ENCODE measurements around the gene EOGT.

The EOGT gene

DNA sequence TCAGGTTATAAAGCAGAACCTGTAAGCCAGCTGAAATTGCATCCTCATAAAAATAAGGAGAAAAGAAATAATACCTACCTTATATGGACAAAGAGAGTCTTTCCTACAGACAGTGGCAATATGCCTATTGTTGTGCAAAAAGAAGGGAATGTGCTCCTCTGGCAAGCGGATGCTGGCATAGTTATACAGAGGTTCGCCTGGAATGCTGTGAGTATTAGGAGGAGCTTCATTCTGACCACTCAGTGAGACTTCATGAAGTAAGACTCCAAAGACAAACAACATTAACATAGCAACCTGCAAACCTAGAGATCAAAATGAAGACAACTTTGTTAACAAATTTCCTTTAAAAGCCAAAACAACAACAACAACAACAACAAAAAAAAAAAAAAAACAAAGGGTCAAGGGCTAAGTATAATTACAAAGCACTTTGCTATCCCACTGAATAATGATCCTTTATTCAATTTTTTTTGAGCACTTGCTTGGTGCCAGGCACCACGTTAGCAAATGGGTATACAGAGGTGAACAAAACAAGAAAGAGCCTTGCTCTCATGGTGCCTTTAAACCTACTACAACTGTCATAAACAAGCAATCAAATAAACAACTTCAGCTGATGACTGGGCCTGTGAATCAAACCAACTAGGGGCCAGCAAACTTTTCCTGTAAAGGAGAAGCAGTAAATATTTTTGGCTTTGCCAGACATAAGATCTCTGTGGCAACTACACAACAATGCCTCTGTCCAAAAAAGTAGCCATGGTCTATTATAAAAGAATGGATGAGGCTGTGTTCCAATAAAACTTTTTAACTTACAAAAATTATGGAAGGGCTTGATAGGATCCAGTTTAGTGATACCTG lies 3.7 kb downstream of the EOGT start:
- DNase-seq (ENCODE audit: low spot score): no peak

DNA sequence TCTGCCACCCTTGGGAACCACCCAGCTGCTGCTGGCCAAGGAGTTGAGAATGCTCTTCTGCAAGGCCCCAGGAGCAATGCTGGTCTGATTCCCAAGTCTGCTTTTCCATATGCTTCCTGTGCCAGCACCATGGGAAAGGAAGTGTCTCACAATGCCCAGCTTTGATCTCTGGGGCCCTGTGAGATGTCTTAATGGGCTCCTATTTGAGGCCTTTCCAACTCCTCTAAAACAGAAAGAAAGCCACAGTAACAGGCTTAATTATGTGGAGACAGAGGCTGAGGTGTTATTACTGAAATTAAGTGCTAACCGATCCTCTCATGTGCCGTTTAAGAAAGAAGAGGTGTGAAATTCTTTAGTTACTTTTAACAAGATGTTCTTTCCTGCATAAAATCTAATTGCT lies 4.5 kb downstream of the EOGT start:
- DNase-seq (ENCODE audit: low spot score): no peak

DNA sequence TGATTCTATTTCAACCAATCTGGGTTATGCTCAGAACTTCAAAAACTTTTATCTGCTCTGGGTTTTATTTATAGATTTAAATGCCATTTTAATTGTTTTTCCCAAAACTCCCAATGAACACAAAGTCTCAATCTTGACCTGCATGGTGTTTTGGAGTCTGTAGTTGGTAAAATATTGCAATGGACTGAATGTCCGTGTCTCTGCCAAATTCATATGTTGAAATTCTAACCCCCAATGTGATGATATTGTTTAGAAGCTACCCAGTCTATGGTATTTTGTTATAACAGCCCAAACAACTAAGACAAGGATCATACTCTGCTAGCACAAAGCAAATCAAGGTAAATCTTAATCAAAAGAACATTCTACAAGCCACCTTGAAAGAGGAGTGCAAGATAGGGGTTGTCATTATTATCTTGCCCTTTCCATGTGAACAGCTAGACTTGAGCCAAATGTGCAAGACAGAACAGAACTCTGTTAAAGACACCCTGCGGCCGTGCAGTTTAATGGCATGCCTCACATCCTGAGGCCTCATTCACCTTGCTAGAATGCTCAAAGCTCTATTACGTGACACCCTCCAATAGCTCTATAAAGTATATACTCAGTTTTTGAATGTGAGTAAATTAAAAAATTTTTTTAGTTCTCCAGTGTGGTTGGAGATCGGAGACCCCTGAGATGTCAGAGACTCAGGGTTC lies 7.5 kb downstream of the EOGT start:
- DNase-seq (ENCODE audit: low spot score): no peak

DNA sequence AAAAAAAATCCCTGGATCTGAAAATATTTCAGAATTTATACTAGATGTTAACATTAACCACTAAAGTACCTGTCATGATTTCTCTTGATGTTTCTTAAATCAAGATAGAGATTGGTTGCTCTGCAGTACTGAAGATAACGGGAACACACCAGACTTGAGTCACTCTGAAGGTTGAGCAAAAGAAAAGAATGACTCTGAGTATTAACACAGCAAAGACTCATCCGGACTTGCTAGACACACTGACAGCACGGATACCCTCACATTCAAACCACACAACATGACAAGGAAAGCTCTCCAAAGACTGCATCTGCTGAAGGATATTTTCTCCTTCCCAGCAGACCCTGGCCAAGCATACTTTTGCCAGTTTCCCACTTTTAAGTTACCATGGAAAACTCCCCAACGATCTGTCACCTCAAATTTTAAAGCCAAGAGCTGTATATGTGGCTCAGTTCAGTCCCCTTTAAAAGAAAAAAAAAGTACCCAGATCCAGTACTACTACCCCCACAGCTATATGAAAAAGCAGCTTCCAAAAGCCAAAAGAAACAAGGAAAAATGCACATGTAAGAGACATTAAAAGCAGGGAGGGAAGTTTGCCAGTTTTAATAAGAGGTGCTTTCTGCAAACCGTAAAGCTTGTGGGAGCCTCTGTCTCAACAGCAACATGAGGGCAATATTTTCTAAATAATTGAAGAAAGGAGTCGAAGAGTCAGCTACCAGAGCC lies 8.3 kb downstream of the EOGT start:
- no peak for DNase-seq (ENCODE audit: low spot score)

DNA sequence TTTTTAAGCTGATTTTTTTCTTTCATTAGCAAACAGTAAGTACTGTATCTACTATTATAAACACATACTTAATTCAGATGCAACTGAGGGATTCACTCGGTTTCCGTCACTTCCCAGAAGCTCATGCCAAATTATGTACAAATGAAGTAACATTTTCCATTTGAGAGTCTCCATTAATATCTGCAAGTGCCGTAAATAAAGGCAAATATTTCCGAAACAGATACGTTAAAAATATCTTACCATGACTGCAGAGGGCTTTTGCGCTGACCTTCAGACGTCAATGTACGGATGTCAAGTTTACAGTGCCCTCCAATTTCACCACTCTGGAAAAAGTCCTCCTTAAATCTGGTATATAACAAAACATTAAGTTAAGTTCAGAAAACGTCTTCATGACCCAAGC lies 9.3 kb downstream of the EOGT start:
- no peak for DNase-seq (ENCODE audit: low spot score)

DNA sequence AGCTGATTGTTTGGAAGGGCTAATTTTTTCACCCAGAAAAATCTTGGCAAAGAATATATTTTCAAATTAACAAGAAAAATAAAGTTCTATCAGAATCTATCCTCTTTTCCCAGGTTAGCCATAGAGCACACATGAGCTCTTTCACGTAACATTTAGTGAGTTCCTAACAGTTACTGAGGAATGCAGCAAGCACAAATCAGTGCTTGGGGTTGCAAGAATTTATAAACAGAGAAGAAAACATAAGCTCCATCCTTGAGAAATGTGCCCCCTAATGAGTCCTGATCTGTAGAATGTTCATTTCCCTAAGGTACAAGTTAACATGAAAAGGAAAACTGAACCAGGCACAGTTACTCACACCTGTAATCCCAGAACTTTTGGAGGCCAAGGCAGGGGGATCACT lies 13.9 kb downstream of the EOGT start:
- no peak for DNase-seq (ENCODE audit: low spot score)

DNA sequence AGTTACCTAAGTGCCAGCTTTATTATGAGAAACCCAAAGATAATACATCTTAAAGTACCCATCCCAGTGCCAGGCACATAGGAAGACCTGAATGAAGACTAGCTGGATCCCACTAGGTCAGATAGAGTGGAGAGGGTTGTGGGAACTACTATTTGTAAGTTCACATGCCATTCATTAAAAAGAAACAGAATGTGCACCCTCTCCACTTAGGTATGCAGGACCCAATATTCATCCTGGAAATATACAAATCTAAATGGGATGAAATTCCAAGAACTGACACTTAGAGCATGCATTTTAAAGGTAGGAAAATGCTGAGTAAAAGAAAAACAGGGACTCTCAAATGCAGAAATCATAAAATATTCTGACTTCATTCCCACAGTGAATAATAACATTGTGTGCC lies 14.3 kb downstream of the EOGT start:
- DNase-seq (ENCODE audit: low spot score): no peak

DNA sequence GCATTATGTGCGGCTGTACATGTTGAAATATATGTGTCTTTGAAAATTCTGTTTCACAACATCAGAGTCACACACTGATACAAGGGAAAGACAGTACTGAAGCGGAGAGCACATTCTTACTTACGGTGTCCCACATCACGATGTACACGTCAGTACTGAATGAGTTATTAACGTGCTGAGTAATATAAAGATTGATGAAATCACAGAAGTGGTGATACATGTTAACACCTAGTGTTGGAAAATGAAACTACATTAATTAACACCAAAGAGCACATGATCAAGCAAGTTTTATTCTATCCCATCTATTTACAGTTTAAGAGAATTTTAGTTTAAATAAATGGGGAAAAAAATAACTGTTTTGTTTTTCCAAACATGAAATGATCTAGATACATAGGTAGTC lies 15.6 kb downstream of the EOGT start:
- no peak for DNase-seq (ENCODE audit: low spot score)

DNA sequence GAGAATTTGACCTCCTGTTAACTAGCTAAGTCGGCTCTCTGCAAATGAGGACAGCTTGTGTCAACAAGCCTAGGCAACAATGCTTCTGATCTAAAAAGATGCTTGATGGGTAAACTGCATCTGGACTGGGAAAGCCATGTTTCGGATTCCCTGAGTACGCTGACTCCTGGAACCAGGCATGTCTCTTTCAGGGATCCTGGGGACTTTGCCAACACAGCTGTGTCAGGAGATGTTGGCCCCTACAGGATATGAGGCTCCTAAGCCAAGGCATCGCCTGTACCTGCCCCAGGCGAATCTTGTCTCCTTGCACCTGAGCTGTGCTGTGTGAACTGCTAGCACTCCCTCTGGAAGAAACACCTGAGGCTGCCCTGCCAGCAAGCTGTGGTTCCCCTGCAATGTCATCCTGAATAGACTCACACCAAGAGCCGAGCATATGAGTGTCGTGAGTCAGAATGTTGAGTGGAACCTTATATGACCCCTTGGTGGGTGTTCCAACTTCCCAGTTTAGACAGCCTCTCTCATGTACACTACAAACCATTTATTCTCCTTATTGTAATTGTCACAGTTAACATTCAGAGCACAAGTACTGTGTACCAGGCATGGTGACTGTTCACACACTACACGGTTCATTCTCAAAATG lies 17.0 kb downstream of the EOGT start:
- DNase-seq (ENCODE audit: low spot score): no peak

DNA sequence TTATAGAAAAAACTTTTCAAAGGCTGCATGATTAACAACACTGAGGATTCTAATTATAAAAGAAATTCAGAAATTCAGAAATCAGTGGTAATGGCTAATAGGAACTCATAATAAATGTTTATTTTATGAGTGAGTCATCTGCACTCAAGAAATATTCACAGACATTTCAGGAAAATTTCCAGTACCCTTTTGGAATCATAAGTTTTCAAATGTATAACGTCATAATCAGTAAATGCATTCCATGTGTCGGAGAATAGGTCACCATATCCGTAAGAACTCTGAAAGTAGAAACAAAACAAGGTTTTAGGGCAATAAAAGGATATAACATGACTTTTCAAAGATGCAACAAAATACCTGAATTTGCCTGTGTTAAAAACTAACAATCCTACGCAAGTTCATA lies 24.7 kb downstream of the EOGT start:
- DNase-seq (ENCODE audit: low spot score): no peak

DNA sequence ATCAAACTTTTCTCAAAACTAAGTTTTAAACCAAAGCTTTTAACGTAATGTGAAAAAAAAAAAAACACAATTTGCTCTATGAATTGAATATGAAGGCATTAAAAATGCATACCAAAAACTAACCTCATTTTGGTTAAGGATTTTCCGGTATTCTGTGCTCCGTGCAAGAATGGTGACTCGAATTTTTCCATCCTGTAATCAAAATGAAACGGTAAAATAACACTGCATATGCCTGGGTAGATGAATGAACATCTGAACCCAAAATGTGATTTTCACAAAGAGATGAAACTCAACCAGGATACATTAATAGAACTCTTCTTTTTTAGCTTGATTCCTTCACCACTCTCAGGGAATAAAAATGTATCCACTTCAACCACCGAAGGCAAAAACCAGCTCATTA lies 26.2 kb downstream of the EOGT start:
- no peak for DNase-seq (ENCODE audit: low spot score)

DNA sequence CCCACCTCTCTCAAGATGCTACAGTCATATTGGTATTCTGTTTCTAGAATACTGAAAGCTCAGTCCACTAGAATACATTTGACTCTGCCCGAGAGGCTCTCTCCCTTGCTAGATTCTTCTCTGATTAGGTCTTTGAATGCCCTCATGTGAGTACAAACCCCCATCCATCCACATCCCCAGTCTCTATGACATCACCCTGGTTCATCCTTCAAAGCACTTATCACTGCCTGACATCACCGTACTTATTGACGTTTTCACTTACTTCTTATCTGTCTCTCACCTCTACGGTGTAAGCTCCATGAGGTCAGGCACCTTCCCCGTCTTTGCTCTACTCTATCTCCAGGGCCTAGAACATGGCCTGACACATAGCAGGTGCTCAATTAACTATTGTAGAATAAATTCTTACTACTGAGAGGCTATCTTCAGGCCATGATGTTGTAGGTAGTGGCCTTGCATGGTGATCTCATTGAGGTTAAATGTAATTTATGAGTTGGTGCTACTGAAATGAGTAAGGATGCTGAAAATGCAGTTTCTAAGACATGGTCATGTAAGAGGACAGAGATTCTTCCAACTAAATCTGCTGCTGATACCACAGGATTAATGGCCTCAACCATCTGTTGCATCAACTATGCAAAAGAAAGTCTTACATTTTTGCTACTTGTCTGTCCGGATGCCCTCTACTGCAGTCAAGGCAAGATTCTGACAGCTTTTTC lies 26.8 kb downstream of the EOGT start:
- DNase-seq (ENCODE audit: low spot score): no peak

DNA sequence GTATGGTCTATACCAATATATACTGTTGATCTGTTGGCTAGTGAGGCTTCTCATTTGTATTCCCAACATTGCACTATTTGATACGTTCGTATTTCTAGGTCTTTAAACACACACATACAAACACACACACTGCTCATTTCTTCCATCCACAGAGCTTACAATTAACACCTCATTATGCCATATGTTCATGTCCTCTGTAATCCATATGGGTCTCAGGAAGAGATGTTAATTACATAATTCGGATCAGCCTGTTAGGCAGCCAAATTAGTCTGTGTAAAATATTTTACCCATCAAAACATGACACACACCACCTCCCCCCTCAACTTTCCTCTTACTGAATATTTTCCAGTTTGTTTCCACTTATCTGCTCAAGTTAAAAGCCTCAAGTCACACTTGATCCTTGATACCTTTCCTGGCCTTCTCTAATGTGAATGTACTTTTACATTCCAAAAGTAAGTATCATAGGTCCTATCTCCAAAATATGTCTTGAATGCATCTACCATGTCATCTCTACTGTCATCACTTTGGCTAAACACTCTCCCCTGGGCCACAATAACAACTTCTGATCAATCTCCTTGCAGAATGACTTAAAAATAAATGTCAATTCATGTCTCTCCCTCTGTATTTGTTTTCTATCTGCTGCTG lies 28.2 kb downstream of the EOGT start:
- DNase-seq (ENCODE audit: low spot score): no peak

DNA sequence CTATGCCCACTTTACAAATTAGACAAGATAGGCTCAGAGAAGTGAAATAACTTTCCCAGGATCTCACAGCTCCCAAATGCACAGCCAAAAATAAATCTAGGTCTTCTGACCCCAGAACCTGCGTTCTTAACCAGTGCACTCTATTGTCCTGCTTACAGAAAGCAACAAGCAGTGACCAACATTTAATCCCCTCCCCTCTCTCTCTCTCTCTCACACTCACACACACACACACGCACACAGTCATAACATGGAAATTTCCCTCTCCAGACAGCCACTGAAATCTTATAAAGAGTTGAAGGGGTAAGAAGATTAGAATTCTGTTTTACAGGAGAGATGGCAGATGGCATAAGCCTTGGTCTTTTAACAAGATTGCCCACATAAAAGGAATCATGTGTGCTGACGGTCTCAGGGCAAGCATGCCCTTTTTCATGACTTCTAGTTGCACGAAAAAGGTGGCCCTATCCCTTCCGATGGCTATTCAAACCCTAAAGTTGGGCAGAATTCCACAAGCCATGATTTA lies 29.4 kb downstream of the EOGT start:
- no peak for DNase-seq (ENCODE audit: low spot score)

DNA sequence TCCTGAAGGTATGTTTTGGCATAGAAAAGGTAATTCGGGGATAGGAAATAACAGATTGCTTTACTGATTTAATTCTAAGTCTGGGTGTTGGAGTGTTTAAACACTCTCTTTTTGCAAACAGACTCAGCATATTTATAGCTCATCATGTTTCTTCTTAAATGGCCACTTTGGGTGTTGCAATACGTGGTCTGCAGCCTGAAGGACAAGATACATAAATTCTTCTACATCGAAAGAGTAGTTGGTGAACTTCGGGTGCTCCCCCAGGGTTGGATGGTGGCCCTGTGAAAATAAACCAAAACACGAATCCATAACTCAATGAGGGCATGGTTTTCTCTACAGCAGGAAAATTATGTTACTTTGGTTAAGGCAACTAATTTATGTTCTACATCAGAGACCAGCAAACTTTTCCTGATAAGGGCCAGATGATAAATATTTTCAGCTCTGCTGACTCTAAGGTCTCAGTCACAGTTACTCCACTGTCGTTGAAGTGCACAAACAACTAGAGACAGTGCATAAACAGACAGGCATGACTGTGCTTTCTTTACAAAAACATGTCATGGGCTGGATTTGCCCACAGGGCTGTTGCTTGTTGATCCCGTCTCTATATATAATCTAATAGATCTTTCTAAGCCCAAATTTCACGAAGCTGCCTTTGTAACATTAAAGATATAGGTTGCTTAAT lies 35.9 kb downstream of the EOGT start:
- no peak for DNase-seq (ENCODE audit: low spot score)

DNA sequence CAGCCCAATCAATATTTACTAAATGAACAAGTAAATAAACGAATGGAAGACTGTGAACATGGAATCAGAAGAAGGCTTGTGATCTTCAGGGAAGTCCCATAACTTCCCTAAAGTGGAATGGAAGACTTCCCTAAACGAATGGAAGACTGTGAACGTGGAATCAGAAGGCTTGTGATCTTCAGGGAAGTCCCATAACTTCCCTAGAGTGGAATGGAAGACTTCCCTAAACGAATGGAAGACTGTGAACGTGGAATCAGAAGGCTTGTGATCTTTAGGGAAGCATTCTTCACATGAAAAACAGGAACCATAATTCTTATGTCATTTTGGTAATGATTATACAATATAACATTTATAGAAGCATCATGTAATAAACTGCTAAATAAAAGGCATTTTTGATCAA lies 38.8 kb downstream of the EOGT start:
- no peak for DNase-seq (ENCODE audit: low spot score)

DNA sequence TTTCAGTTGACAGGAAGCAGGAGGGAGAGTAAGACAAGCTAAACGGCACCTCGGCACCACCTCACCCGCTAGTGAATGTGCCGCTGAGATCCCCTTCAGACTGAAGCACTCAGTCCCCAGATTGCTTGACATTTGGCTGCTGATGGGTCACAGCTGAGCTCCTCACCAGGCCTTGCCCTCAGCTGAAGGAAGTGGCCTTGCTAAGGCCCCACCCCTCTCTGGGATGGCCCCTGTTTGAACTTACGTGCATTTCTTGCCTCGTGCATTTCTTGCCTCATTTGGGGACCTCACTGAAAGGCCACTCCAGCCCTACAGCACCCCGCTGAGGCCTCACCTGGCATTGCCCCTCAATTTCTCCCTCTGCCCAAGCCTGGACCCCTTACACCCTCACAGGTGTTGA lies 39.8 kb downstream of the EOGT start:
- no peak for DNase-seq (ENCODE audit: low spot score)

DNA sequence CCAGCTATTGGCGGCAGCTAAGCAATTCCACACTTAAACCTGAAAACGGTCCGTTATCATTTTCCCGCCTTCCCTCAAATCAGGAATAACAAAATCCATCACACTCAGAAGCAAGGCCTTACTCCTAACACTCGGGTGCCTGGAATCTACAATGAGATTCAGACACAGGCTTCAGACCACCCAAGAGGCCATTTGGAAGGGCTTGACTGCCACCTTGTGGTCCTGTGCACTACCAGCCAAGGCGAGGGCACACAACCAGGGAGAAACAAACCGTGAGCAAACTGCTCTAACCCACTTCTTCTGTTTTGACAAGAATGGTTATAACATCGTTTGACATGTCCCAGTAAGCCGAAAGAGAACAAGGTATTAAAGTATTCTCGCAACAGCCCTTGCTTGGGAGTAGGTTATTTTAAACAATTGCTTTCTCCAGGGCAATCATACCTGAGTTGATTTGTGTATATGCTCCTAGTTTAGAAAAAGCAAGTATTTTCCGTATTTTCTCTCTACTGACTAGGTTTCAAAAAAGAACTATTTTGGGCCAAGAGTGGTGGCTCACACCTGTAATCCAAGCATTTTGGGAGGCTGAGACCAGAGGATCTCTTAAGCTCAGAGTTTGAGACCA lies 41.0 kb downstream of the EOGT start:
- DNase-seq (ENCODE audit: low spot score): peak; percentile 62

DNA sequence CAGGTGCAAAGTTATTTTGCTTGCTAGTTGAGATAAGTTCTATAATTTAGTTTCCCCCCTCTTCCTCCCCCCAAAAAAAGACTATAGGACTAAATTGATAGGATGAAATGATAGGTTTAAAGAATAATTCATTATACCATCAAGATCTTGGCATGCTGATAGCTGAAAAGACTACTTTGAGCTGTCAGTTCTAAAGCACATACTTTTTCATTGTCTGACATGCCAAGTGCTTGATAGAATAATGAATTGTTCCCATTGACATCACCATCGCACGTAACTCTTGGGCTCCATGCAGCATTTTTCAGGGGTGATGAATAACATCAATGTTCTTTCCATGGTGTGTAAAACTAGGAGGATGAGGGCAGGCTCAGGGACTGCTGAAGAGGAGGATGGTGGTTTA lies 48.8 kb downstream of the EOGT start:
- DNase-seq (ENCODE audit: low spot score): no peak

DNA sequence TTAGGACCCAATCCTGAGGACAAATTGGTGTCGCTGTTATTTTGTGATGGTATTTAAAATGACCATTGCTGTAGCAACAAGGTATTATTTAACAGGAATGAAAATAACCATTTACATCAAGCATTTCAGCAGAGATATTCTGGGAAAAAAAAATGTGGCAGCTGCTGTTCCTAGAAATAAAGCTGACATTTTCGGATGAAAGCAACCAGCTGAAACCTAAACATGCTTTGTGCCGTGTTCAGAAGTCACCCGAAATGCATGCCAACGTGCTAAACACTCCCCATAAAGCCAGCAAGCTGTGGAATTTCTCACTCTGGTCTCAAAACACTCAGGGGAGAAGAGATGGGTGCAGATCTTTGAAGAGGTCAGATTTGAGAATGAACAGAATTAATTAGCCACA lies 49.6 kb downstream of the EOGT start:
- DNase-seq (ENCODE audit: low spot score): no peak

Measured in SW480 (cell line).